ENCODE results near the gene ARMC8. TPM values are rescaled to one million over a fixed set of nuclear protein-coding genes. Genes with fewer than 3 reads are reported as not detected.

The ARMC8 gene
- total and polyA plus RNA-seq, 8 donors = 11.7 to 125 (median 37.4) TPM

DNA sequence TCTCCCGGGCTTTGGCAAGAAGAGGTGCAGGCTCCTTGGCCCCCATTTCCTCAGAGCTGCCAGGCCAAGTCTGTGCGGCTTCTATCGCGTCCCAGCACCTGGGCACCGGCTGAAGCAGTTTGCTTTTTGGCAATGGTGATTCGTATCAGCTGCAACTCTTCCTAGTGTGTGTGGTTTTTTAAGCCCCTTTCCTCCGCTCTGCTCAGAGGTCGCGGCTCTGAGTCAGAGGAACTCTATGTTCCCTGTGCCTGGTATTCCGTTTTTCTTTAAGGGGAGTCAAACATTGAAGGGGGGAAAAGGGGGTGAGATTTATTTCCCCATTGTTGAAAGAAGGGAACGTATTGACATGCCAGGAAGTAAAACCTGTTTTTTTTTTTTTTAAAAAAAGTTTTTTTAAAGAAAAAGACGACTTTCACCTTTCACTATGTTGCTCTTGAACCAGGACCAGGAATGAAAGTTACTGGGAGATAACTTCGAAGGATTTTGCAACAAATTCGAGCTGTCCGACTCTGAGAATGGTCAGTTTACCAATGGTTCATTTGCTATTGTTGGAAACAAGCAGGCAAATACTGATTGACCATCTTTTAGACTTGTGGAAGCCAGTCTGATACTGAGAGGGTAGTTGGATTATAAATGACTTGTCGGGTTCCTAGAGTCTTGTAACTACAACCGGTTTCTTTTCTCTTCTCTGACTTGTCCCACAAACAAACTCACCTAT, 1.1 kb downstream of the ARMC8 start:
- Histone ChIP-seq H3K27me3 (peaks cover 0 to 7% (median 0%) of the 10 kb centered on the region in 3 donors), H3K27ac (peak overlapping the region; percentile 96 to 100 (median 97)), H3K4me3 (peak overlapping the region; percentile 59 to 98 (median 80)), H3K9me3 (no peaks in the 10 kb centered on the region), H3K36me3 (peaks cover 0 to 9% (median 4%) of the 10 kb centered on the region in 4 donors), H3K4me1 (peaks cover 14 to 46% (median 37%) of the 10 kb centered on the region in 4 donors)
- DNase-seq = no peak
- intact Hi-C loops (cut with DNase I; ENCODE audit: low total_unique reads) = no loop called here
- TF ChIP-seq, protein P1, sequence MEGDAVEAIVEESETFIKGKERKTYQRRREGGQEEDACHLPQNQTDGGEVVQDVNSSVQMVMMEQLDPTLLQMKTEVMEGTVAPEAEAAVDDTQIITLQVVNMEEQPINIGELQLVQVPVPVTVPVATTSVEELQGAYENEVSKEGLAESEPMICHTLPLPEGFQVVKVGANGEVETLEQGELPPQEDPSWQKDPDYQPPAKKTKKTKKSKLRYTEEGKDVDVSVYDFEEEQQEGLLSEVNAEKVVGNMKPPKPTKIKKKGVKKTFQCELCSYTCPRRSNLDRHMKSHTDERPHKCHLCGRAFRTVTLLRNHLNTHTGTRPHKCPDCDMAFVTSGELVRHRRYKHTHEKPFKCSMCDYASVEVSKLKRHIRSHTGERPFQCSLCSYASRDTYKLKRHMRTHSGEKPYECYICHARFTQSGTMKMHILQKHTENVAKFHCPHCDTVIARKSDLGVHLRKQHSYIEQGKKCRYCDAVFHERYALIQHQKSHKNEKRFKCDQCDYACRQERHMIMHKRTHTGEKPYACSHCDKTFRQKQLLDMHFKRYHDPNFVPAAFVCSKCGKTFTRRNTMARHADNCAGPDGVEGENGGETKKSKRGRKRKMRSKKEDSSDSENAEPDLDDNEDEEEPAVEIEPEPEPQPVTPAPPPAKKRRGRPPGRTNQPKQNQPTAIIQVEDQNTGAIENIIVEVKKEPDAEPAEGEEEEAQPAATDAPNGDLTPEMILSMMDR (IDR thresholded peaks at IDR 0.05) = no peak
- peak; percentile 61 for TF ChIP-seq EP300 (IDR thresholded peaks at IDR 0.05)
- TF ChIP-seq POLR2AphosphoS5 (IDR thresholded peaks at IDR 0.05) = peak; percentile 59 to 87 (median 73)
- WGBS, 5 donors = 2 to 4% (median 4%) methylated on average over 15 to 17 of the region's 17 CpGs

DNA sequence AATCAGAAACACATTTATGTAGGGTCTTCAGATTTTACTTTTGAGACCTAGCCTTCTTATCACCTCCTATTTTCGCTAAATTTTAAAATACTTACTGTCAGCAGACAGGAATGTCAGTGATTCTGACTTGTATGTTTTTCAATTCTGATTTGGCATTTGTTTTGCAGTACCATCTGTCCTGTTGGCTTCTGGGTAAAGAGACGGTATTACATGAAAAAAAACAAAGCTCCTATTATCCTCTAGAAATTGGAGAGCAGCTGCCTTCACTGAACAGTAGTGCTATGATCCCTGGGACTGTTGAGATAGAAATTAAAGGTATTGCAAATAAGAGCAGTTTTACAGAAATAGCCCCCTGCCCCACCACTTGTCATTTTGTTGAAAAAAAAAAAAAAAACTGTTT, 8.4 kb downstream of the ARMC8 start:
- TF ChIP-seq EP300 (IDR thresholded peaks at IDR 0.05) = no peak
- no peak for TF ChIP-seq POLR2A (IDR thresholded peaks at IDR 0.05)
- TF ChIP-seq, protein P1 (IDR thresholded peaks at IDR 0.05) = no peak
- TF ChIP-seq POLR2AphosphoS5 (IDR thresholded peaks at IDR 0.05) = no peak
- Histone ChIP-seq H3K4me1 (peaks cover 0 to 56% (median 15%) of the 10 kb centered on the region in 4 donors), H3K36me3 (peaks cover 0 to 9% (median 7%) of the 10 kb centered on the region in 4 donors), H3K27ac (no peak overlapping the region), H3K9me3 (no peaks in the 10 kb centered on the region), H3K27me3 (no peaks in the 10 kb centered on the region), H3K4me3 (no peak overlapping the region)
- no peak for DNase-seq
- 70 to 81% (median 77%) methylated on average over 2 of the region's 2 CpGs for WGBS, 5 donors
- intact Hi-C loops (cut with DNase I; ENCODE audit: low total_unique reads) = no loop called here

DNA sequence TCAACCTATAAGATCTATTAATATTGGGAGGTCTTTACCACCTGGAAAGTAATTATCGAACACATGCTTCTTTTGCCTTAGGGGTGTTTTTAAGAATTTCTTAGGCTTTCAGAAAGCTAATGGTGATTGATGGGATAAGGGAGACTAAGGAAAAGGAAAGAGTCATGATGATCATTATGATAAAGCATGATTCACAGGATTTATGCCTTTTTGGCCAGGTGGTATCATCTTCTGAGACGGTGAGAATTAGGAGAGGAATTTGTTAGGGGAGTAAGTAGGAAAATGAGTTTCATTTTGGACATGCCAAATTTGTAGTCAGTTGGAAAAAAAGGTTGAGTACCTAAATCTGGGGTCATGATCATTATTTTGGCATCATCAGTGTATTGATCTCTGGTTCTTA, 8.9 kb downstream of the ARMC8 start:
- no peaks in the 10 kb centered on the region for H3K9me3 ChIP-seq
- no peaks in the 10 kb centered on the region for H3K27me3 ChIP-seq
- peaks cover 0 to 52% (median 12%) of the 10 kb centered on the region in 4 donors for H3K4me1 ChIP-seq
- no peak overlapping the region for H3K4me3 ChIP-seq
- DNase-seq = no peak
- WGBS, 5 donors = 94 to 97% (median 96%) methylated on average over 2 of the region's 2 CpGs
- no peak overlapping the region for H3K27ac ChIP-seq
- no peak for TF ChIP-seq EP300 (IDR thresholded peaks at IDR 0.05)
- TF ChIP-seq POLR2AphosphoS5 (IDR thresholded peaks at IDR 0.05) = no peak
- TF ChIP-seq, protein P1 (IDR thresholded peaks at IDR 0.05) = no peak
- no peak for TF ChIP-seq POLR2A (IDR thresholded peaks at IDR 0.05)
- H3K36me3 ChIP-seq = peaks cover 0 to 9% (median 6%) of the 10 kb centered on the region in 4 donors
- intact Hi-C loops (cut with DNase I; ENCODE audit: low total_unique reads) = no loop called here

DNA sequence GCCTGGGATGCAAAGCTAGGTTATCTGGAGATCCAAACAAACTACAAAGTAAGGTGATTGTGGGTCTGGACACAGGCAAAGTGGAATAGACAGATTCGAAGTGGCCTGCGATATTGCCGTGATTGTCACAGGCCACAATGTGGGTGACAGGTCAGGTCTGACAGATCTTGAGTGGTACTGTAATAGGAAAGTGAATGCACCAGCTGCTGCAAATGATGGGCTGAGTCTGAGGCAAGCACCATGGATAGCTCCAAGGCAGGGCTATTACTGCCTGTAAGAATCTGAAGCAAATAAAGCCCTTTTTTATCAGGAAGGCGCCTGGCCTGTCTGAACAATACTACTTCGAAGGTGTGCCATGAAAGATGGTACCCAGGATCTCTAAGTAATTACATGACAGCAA, 10.0 kb downstream of the ARMC8 start:
- 32 to 66% (median 51%) methylated on average over 5 of the region's 5 CpGs for WGBS, 5 donors
- peak in 1 of 2 donors; percentile 79 for DNase-seq
- H3K9me3 ChIP-seq = no peaks in the 10 kb centered on the region
- no peak overlapping the region for H3K27ac ChIP-seq
- H3K36me3 ChIP-seq = peaks cover 0 to 7% (median 5%) of the 10 kb centered on the region in 4 donors
- intact Hi-C loops (cut with DNase I; ENCODE audit: low total_unique reads) = no loop called here
- TF ChIP-seq, protein P1 (IDR thresholded peaks at IDR 0.05) = no peak
- no peak for TF ChIP-seq POLR2AphosphoS5 (IDR thresholded peaks at IDR 0.05)
- TF ChIP-seq POLR2A (IDR thresholded peaks at IDR 0.05) = no peak
- no peak for TF ChIP-seq EP300 (IDR thresholded peaks at IDR 0.05)
- peaks cover 0 to 50% (median 11%) of the 10 kb centered on the region in 4 donors for H3K4me1 ChIP-seq
- no peak overlapping the region for H3K4me3 ChIP-seq
- H3K27me3 ChIP-seq = no peaks in the 10 kb centered on the region

Measured in stomach (tissue), 9 donors.